OCI-LY7 (cell line): ENCODE measurements around the gene SARDH. TPM values are rescaled to one million over a fixed set of nuclear protein-coding genes. Genes with fewer than 3 reads are reported as not detected.

Experiments
- BruUV-seq: library from RNA; stranded (reverse); fragments of 400-500 nt; replicated peaks from 2 replicates; lab custom pipeline; 2021; lab: Mats Ljungman, UMichigan
- CTCF ChIA-PET: fragments of 300-600 bp; sonication (Branson Sonifier 250); formaldehyde crosslinking; loops from one replicate; lab custom pipeline; 2022; ENCODE audit warnings: antibody characterized with exemption; ENCODE audit not compliant: unreplicated experiment; lab: Charles Lee
- POLR2A ChIA-PET: fragments of 300-600 bp; sonication (Branson Sonifier 250); formaldehyde crosslinking; loops from one replicate; lab custom pipeline; 2022; ENCODE audit warnings: antibody characterized with exemption; lab: Charles Lee
- DNase-seq: peaks from one replicate; pipeline ENCODE4 v3.0.0-alpha.2; 2015; ENCODE audit warnings: low spot score
- H2AFZ ChIP-seq: fragments of 200-600 bp; sonication (generic), shearing (Covaris generic); 2 replicates; pipeline ENCODE4 v1.6.1; 2014; ENCODE audit warnings: mild to moderate bottlenecking, antibody characterized with exemption, low read length, moderate library complexity
- H3K27ac ChIP-seq: fragments of 200-600 bp; sonication (generic); 2 replicates; pipeline ENCODE4 v1.5.1; 2014; ENCODE audit warnings: mixed run types, low read depth, mild to moderate bottlenecking, moderate library complexity, low read length, inconsistent platforms; ENCODE audit not compliant: poor library complexity, severe bottlenecking
- H3K36me3 ChIP-seq: fragments of 200-600 bp; sonication (generic); 2 replicates; pipeline ENCODE4 v1.6.1; 2014; ENCODE audit warnings: mild to moderate bottlenecking, antibody characterized with exemption, low read length, moderate library complexity, mixed read lengths; ENCODE audit not compliant: insufficient read depth
- H3K4me1 ChIP-seq: fragments of 200-600 bp; sonication (generic); 2 replicates; pipeline ENCODE4 v1.5.1; 2014; ENCODE audit warnings: mild to moderate bottlenecking, low read length; ENCODE audit not compliant: insufficient read depth, poor library complexity, severe bottlenecking
- H3K4me2 ChIP-seq: fragments of 200-600 bp; sonication (generic); 2 replicates; pipeline ENCODE4 v1.6.1; 2014; ENCODE audit warnings: mild to moderate bottlenecking, low read length
- H3K4me3 ChIP-seq: fragments of 200-600 bp; sonication (generic); 2 replicates; pipeline ENCODE4 v1.5.1; 2014; ENCODE audit warnings: mild to moderate bottlenecking, low read depth, low read length; ENCODE audit not compliant: poor library complexity, severe bottlenecking
- H3K79me2 ChIP-seq: fragments of 200-600 bp; sonication (generic); 2 replicates; pipeline ENCODE4 v1.6.1; 2016; ENCODE audit warnings: low read depth, mild to moderate bottlenecking, low read length, moderate library complexity, mixed read lengths; ENCODE audit not compliant: insufficient read depth
- H3K9me2 ChIP-seq: fragments of 200-600 bp; sonication (generic); 2 replicates; pipeline ENCODE4 v1.6.1; 2016; ENCODE audit warnings: mild to moderate bottlenecking, low read length, mixed read lengths; ENCODE audit not compliant: insufficient read depth
- H3K9me3 ChIP-seq: fragments of 200-600 bp; sonication (generic); 2 replicates; pipeline ENCODE4 v1.6.1; 2014; ENCODE audit warnings: mild to moderate bottlenecking, mixed run types, low read length, mixed read lengths
- H4K20me1 ChIP-seq: fragments of 200-600 bp; sonication (generic); 2 replicates; pipeline ENCODE4 v1.6.1; 2014; ENCODE audit warnings: mild to moderate bottlenecking, antibody characterized with exemption, low read length, moderate library complexity, mixed read lengths; ENCODE audit not compliant: insufficient read depth
- EZH2phosphoT487 ChIP-seq: fragments of 200-600 bp; sonication (generic); IDR thresholded peaks from 2 replicates; pipeline ENCODE4 v1.6.1; 2018; ENCODE audit warnings: low read depth, borderline replicate concordance, mild to moderate bottlenecking, mixed run types, antibody characterized with exemption, low read length, moderate library complexity, mixed read lengths
- intact Hi-C: fragments of 100-400 bp; cut with micrococcal nuclease; formaldehyde crosslinking; loops from one replicate; pipeline ENCODE4 v1.10.0; 2022; ENCODE audit not compliant: unreplicated experiment
- total RNA-seq, 2 experiments: library from RNA; depleted of rRNA in 1 of 2; stranded (reverse); fragments of >200 nt in 1 of 2; shearing (Covaris generic) in 1 of 2; gene quantifications; 2 replicates each; pipeline ENCODE4 v1.2.3, GENCODE V29; 2014 to 2022
- TF ChIP-seq, protein P1 (sequence below): fragments of 200-600 bp; sonication (generic); conservative IDR thresholded peaks from 2 replicates; pipeline ENCODE4 v1.5.1; 2014; ENCODE audit warnings: mild to moderate bottlenecking, antibody characterized with exemption, low read length, moderate library complexity, mixed read lengths

The SARDH gene
- total RNA-seq, 2 experiments from 2014 or later: 42.8 to 60.8 TPM

DNA sequence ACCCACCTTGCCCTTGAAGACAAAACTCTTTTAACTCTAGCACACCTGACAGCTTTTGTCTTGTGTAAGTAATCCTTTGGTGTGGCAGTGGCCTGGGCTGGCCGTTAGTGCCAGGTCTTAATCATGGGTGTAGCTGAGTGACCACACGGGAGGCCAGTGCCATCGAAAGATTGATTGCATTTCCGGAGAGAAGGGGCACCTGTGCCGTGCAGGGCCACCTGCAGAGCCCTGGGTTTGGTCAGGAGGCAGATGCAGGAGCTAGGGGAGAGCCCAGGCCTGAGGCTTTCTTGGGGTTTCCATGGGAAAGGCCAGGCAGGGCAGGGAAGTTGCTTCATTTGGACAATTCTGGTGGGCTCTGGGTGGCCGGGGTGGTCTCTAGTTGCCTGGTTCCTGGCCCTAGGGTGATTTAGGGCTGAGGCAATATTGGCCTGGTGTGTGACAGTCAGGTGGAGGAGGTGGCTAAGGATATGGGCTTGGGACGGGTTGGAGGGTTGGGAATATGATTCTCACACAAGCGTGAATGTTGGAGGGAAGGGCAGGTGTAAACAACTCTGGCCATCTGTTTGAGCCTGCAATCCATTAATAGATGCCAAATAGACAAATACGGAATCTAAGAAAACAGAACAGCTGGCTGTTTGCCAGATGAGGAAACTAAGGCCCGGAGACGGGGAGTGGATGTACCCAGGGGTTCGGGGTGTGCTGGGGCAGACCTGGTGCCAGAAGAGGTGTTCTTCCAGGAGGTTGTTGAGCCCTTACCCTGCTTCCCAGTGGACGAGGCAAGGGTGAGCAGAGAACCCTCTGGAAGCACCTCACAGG is 97.4 kb downstream of the SARDH start:
- Histone ChIP-seq H3K4me3 (no peak overlapping the region), H3K9me2 (no peaks in the 10 kb centered on the region), H2AFZ (no peak overlapping the region), H3K79me2 (no peaks in the 10 kb centered on the region), H3K36me3 (no peaks in the 10 kb centered on the region), H3K4me1 (no peaks in the 10 kb centered on the region), H3K27ac (no peak overlapping the region), H3K4me2 (no peak overlapping the region), H4K20me1 (no peaks in the 10 kb centered on the region), H3K9me3 (no peaks in the 10 kb centered on the region)
- CTCF ChIA-PET: no interaction called here
- TF ChIP-seq, protein P1, sequence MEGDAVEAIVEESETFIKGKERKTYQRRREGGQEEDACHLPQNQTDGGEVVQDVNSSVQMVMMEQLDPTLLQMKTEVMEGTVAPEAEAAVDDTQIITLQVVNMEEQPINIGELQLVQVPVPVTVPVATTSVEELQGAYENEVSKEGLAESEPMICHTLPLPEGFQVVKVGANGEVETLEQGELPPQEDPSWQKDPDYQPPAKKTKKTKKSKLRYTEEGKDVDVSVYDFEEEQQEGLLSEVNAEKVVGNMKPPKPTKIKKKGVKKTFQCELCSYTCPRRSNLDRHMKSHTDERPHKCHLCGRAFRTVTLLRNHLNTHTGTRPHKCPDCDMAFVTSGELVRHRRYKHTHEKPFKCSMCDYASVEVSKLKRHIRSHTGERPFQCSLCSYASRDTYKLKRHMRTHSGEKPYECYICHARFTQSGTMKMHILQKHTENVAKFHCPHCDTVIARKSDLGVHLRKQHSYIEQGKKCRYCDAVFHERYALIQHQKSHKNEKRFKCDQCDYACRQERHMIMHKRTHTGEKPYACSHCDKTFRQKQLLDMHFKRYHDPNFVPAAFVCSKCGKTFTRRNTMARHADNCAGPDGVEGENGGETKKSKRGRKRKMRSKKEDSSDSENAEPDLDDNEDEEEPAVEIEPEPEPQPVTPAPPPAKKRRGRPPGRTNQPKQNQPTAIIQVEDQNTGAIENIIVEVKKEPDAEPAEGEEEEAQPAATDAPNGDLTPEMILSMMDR: no peak
- TF ChIP-seq EZH2phosphoT487: no peak
- intact Hi-C loops: no loop called here
- DNase-seq: no peak
- POLR2A ChIA-PET: interaction anchor here (0.6 kb wide), 1 partner anchor 944 kb away, joined by 7 read pairs; no protein-coding TSS in a partner anchor
- BruUV-seq: no TSS peak

DNA sequence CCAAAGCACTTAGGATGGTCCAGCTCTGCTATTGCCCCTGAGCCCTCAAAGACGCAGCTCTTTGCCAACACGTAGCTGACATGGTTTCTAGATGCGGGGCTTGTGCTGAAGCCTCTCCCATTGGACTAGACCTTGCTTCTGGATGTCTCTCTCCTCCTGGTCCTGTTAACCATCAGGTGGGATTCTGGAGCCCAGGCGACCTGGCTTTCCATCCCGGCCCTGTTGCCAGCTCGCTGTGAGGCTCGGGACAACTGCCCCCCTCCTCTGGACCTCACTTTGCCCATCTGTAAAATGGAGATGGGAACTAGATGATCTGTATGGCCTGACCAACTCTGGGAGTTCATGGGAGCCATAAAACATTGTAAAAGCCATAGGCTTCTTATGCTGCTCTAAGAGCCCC is 98.0 kb downstream of the SARDH start:
- BruUV-seq: no TSS peak
- H3K36me3 ChIP-seq: no peaks in the 10 kb centered on the region
- ChIA-PET POLR2A (no interaction called here), CTCF (no interaction called here)
- no peak for DNase-seq
- intact Hi-C loops: no loop called here
- no peaks in the 10 kb centered on the region for H3K9me2 ChIP-seq
- no peak overlapping the region for H3K4me3 ChIP-seq
- no peaks in the 10 kb centered on the region for H3K79me2 ChIP-seq
- no peaks in the 10 kb centered on the region for H3K9me3 ChIP-seq
- no peak overlapping the region for H2AFZ ChIP-seq
- no peaks in the 10 kb centered on the region for H4K20me1 ChIP-seq
- H3K4me1 ChIP-seq: no peaks in the 10 kb centered on the region
- no peak overlapping the region for H3K4me2 ChIP-seq
- no peak overlapping the region for H3K27ac ChIP-seq
- TF ChIP-seq EZH2phosphoT487: no peak
- TF ChIP-seq, protein P1: no peak

DNA sequence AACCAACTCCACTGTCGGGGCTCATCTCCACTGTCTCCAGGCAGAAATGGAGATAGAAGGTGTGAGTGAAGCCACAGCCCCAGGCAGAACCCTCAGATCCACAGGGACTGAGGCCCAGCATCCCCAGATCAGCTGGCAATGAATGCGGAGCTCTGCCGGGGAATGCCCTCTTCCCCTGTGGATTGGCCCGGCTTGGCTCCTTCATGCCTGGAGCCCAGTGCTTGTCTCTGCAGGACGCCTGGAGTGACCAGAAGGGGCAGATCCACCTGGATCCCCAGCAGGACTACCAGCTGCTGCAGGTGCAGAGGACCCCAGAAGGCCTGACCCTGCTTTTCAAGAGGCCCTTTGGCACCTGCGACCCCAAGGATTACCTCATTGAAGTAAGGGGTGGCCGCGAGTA is 98.5 kb downstream of the SARDH start:
- Histone ChIP-seq H3K27ac (no peak overlapping the region), H4K20me1 (no peaks in the 10 kb centered on the region), H3K4me1 (no peaks in the 10 kb centered on the region), H3K4me3 (no peak overlapping the region), H3K9me2 (no peaks in the 10 kb centered on the region), H3K79me2 (no peaks in the 10 kb centered on the region), H3K4me2 (no peak overlapping the region), H3K9me3 (no peaks in the 10 kb centered on the region), H2AFZ (no peak overlapping the region), H3K36me3 (no peaks in the 10 kb centered on the region)
- DNase-seq: no peak
- intact Hi-C loops: no loop called here
- TF ChIP-seq EZH2phosphoT487: no peak
- TF ChIP-seq, protein P1: no peak
- CTCF ChIA-PET: no interaction called here
- POLR2A ChIA-PET: no interaction called here
- no TSS peak for BruUV-seq
